ENCODE results near the gene SLC7A4.
"Not testable (repeated sequence)": the region's sequence is repeated elsewhere in the genome, so short reads cannot be mapped to it uniquely, and the experiment has no call there.

SLC7A4 gene

GRCh38 chr22:21055564-21055834, 23.1 kb upstream of the SLC7A4 start:
- no peak for DNase-seq (ENCODE audit: low spot score)
- TF ChIP-seq CTCF (IDR thresholded peaks at IDR 0.05; ENCODE audit: extremely low read depth, missing control alignments): no peak

GRCh38 chr22:21054714-21055563, 22.6 kb upstream of the SLC7A4 start:
- TF ChIP-seq CTCF (IDR thresholded peaks at IDR 0.05; ENCODE audit: extremely low read depth, missing control alignments): no peak
- DNase-seq (ENCODE audit: low spot score): no peak

DNA sequence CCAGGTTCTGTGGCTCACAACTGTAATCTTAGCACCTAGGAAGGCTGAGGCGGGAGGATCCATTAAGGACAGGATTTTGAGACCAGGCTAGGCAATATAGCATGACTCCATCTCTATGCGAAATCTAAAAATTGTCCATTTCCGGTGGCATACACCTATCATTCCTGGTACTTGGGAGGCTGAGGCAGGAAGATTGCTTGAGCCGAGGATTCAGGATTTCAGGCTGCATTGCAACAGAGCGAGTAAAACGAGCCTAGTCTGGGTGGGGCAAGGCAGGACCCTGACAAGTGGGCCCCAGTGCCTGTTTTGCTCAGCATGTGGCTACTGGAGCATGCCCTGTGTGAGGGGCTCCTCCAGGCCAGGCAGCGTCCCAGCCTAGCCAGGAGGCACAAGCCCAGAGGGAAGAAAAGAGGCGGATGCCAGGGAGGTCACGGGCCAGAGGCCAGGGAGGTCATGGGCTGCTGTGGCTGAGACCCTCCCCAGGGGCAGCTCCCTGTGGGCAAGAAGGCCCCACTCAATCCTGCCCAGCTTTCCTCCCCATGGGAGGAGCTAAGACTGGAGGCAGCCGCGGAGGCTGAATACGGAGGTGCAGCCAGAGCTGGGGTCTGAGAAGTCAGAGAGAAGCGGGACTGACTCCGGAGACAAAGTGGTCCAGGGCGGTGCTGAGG, 21.8 kb upstream of the SLC7A4 start:
- no peak for DNase-seq (ENCODE audit: low spot score)

GRCh38 chr22:21052715-21053459, 20.5 kb upstream of the SLC7A4 start:
- no peak for DNase-seq (ENCODE audit: low spot score)
- no peak for TF ChIP-seq CTCF (IDR thresholded peaks at IDR 0.05; ENCODE audit: extremely low read depth, missing control alignments)

More for the DNA sequence above, 21.8 kb upstream of the SLC7A4 start:
- no peak for TF ChIP-seq CTCF (IDR thresholded peaks at IDR 0.05; ENCODE audit: extremely low read depth, missing control alignments)

- DNase-seq (ENCODE audit: low spot score): no peak
Measured at GRCh38 chr22:21051831-21052400, 19.6 kb upstream of the SLC7A4 start.

DNA sequence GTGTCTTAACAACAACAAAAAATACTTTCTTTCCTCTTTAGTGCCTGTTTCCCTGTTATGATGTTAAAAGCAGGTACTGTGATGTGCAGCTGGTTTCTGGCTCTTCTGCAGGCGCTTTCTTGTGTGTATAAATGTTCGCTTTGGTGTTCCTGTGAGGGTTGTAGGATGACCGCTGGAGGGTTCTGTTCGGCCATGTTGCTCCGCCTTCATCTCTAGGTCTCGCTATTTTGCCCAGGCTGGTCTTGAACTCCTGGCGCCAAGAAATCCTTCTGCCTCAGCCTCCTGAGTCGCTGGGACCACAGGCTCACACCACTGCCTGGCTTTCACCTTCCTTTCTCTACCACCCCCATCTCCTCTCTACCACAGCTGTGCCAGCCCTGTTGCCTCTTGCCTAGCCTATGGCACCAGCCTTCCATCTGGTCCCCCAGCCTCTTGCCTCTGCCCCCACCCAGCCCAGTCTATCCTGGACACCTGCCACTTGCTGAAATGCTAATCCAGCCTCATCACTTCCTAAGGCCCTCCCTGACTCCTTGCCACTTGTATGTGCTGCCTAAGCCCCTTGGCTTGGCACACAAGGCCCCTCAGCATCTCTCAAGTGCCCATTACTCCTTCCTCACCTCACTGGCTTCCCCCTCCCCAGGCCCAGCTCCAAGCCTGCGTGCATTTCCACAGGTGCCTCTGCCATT, 18.9 kb upstream of the SLC7A4 start:
- no peak for DNase-seq (ENCODE audit: low spot score)
- no peak for TF ChIP-seq CTCF (IDR thresholded peaks at IDR 0.05; ENCODE audit: extremely low read depth, missing control alignments)

More at GRCh38 chr22:21051831-21052400, 19.6 kb upstream of the SLC7A4 start:
- no peak for TF ChIP-seq CTCF (IDR thresholded peaks at IDR 0.05; ENCODE audit: extremely low read depth, missing control alignments)

- DNase-seq (ENCODE audit: low spot score): not testable (repeated sequence)
Measured at GRCh38 chr22:21048965-21049364, 16.6 kb upstream of the SLC7A4 start.

DNA sequence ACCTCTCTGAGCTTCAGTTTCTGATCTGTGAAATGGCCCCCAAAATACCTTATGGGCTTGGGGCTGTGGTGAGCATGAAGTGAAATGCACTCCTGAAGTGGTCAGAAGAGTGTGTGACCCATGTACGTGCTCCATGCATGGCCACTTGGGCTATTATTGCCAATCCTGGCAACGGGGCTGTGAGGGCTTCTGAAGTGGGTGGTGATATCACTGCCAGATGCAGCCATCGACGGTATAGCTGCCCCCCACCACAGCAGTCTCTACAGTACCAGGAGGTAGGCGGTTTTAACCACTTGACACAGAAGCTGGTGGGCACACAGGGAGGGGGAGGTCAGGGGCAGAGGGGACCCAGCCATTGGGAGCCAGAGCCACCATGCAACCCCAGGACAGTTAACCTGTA, 16.1 kb upstream of the SLC7A4 start:
- not testable (repeated sequence) for DNase-seq (ENCODE audit: low spot score)

Measured in GM20000 (cell line).